22Rv1 (cell line): ENCODE data around the gene CIB2.

ENCODE experiments used
- ZFX ChIP-seq: fragments of 450-650 bp; IDR thresholded peaks from 2 replicates; pipeline ENCODE4 v1.6.1; 2017; ENCODE audit warnings: antibody characterized with exemption, borderline replicate concordance
- TF ChIP-seq, protein P1 (sequence below): fragments of 450-650 bp; IDR thresholded peaks from 2 replicates; pipeline ENCODE4 v1.5.1; 2017; ENCODE audit warnings: mild to moderate bottlenecking

- TF ChIP-seq, protein P1, sequence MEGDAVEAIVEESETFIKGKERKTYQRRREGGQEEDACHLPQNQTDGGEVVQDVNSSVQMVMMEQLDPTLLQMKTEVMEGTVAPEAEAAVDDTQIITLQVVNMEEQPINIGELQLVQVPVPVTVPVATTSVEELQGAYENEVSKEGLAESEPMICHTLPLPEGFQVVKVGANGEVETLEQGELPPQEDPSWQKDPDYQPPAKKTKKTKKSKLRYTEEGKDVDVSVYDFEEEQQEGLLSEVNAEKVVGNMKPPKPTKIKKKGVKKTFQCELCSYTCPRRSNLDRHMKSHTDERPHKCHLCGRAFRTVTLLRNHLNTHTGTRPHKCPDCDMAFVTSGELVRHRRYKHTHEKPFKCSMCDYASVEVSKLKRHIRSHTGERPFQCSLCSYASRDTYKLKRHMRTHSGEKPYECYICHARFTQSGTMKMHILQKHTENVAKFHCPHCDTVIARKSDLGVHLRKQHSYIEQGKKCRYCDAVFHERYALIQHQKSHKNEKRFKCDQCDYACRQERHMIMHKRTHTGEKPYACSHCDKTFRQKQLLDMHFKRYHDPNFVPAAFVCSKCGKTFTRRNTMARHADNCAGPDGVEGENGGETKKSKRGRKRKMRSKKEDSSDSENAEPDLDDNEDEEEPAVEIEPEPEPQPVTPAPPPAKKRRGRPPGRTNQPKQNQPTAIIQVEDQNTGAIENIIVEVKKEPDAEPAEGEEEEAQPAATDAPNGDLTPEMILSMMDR, result no peak
- TF ChIP-seq ZFX, result no peak
These were observed 67.3 kb downstream of the CIB2 start for GRCh38 chr15:78063970-78064385.
